ENCODE results near the gene ODF4.

The ODF4 gene

DNA sequence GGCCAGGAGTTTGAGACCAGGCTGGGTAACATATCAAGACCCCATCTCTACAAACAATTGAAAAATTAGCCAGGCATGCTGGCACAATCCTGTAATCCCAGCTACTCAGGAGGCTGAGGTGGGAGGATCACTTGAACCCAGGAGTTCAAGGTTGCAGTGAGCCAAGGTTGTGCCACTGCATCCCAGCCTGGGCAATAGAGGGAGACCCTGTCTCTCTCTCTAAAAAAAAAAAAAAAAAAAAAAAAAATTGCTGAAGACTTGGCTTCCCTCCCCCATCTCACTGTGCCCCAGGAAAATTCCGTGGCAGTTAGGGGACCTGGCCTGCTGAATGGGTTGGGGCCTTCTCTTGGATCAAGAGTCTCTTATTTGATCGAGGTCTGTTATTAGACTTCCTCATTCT lies at the start of gene ODF4:
Gene ODF4 (plus strand): TSS at position 301 of the 400 bp plus-strand sequence. CDS start 212 bp downstream, outside the sequence.
- no peak for DNase-seq

GRCh38 chr17:8290043-8290442 lies 49.6 kb upstream of the ODF4 start:
- no peak for DNase-seq

DNA sequence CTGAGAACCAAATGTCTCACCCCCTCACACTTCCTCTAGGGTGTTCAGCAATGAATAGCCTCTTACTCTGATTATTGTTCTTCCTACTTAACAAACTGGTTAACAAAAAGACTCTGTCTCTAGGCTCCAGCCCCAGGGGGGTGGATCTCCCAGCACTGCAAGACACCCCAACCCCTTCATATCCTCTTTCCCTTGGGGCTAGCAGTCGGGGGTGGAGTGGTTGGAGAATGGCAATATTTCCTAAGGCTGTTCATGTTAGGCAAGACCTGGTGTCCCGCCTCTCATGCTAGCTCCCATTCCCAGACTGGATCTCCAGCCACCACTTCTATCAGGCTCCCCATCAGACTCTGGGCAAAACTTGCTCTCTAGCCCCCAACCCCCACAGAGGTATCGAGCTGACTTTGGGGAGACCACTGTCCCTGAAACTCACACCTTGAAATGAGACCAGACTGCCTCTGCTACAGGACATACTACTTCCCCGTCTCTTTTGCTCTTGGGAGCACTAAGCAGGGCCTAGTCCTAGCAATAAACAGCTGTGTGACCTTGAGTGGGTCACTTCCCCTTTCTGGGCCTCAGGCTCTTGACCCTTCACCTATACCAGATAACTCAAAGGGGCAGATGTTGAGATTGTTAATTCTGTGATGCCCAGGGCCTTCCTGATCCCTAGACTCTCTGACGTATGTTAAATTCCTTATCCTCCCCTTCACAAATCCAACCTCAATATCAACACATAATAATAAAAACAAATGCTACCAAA lies 46.8 kb upstream of the ODF4 start:
- no peak for DNase-seq

DNA sequence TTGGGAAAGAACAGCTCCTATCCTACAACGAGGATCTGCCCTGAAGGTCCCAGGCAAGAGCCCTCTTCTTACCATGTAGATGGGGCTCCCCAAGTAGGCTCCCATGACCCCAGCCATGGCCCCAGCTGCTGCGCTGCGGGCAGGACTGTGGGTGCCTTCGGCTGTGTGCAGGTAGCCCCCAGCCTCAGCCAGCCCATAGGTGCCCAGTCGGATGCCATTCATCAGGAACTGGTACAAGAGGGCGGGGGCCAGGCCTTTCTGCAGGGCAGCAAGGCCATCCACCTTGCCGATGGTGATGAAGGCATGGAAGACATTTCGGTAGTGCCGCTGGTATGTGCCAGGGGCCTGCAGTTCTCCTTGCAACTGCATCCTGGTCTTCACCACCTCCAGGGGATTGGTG lies 45.3 kb upstream of the ODF4 start:
- no peak for DNase-seq

GRCh38 chr17:8294814-8295316 lies 44.8 kb upstream of the ODF4 start:
- no peak for DNase-seq

DNA sequence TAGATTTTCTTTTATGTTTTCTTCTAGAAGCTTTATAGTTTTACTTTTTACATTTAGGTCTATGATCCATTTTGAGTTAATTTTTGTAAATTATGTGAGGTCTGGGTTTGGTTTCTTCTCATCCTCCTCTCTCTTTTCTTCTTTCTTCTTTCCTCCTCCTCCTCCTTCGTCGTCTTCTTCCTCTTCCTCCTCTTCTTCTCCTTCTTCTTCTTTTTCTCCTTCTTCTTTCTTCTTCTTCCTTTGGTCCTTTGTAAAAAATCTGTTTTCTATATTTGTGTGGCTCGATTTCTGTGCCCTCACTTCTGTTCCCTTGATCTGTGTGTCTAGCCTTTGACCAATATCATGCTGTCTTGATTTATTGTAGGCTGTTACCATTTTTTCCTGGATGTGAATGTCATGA lies 39.4 kb upstream of the ODF4 start:
- no peak for DNase-seq

- DNase-seq, result peak; percentile 83
Measured at GRCh38 chr17:8300627-8301242, 38.9 kb upstream of the ODF4 start.

- DNase-seq, result no peak
Measured at GRCh38 chr17:8310601-8311123, 29.0 kb upstream of the ODF4 start.

DNA sequence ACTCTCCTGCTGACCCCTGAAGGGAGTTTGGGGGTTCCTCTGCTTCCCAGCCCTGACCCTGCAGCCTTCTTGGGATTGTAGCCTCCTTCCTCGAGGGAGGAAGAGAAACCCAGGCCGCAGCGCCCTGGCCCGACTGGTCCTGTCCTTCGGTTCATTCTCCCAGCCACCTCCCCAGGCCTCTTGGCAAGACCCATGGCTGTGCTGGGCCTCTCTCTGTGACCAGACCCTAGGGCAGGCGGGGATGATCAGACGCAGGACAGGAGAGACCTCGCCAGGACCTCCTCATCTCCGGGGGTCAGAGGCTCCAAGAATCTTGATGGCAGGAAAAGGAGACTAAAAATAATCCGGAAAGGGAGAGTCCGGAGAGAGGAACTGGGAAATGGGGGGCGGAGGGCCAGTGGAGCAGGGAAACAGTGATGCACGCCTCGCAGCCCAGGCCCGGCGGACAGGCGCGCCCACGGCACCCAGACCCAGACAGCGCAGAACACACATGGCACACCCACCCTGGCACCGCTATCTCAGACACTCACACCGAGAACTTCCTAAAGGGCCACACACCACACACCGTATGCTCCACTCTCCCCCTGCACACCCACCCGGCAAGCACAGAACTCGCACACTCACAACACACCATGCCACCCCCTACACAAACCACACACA lies 28.4 kb upstream of the ODF4 start:
- no peak for DNase-seq

DNA sequence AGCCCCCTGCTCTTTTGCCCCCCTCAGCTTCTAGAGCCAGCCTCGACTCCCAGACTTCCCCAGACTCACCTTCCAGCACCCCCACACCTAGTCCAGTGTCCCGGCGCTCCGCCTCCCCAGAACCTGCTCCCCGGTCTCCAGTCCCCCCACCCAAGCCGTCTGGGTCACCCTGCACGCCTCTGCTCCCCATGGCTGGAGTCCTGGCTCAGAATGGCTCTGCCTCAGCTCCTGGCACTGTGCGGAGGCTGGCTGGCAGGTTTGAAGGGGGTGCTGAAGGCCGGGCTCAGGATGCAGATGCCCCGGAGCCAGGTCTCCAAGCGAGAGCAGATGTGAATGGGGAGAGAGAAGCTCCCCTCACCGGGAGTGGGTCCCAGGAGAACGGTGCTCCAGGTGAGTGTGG lies 27.4 kb upstream of the ODF4 start:
- DNase-seq, result no peak

DNA sequence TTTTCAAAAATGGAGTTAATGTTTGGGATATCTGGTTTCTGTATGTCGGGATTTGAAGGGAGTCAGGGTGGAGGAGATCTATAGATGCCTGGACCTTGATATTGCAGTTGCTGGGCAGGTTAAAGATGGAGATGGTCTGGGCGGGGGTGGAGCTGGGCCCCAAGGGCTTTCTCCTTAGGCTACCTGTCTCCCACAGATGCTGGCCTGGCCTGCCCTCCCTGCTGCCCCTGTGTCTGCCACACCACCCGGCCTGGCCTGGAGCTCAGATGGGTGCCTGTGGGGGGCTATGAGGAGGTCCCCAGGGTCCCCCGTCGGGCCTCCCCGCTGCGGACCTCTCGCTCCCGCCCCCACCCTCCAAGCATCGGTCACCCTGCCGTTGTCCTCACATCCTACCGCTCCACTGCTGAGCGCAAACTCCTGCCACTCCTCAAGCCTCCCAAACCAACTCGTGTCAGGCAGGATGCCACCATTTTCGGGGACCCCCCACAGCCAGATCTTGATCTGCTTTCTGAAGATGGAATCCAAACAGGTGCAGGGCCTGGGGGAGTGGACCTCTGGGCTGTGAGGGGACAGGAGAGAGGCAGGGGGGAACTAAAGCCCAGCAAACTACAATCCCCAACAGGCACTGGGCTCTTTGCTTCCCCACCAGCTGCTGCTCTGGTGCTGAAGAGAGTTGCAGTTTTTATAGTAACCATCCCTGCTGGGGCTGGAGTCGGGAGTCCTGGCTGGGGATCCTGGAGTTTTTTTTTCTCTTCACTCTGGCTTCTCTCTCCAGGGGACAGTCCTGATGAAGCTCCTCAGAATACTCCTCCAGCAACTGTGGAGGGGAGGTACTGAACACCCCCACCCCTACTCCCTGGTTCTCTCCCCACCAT lies 26.7 kb upstream of the ODF4 start:
- no peak for DNase-seq

DNA sequence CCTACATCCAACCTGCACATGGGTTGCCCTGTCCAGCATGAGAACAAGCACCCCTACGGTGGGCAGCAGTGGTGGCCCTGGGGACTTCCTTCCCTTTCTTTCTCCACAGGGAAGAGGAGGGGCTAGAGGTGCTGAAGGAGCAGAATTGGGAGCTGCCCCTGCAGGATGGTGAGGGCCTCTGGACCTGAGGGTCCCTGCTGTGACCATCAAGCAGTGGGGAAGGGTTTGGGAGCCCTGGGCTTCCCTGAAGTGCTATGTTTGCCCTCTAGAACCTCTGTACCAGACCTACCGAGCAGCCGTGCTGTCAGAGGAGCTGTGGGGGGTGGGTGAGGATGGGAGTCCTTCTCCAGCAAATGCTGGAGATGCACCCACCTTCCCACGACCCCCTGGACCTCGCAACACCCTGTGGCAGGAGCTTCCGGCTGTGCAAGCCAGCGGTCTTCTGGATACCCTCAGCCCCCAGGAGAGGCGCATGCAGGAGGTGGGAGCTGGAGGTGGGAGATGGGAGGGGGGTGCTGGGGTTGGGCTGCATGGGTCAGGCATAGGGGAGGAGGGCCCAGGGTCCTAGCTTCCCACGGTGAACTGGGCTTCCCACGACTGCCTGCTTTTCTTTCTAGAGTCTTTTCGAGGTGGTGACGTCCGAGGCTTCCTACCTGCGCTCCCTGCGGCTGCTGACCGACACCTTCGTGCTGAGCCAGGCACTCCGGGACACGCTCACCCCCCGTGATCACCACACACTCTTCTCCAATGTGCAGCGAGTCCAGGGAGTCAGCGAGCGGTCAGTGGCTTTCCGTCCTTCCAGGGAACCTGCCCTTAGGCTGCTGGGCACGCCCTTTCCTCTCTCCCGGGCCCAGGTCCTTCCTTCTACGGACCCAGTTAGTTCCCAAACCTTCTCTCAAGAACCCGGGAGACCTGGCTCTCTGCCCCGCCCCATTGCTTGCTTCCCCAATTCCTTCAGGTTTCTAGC lies 24.6 kb upstream of the ODF4 start:
- no peak for DNase-seq

DNA sequence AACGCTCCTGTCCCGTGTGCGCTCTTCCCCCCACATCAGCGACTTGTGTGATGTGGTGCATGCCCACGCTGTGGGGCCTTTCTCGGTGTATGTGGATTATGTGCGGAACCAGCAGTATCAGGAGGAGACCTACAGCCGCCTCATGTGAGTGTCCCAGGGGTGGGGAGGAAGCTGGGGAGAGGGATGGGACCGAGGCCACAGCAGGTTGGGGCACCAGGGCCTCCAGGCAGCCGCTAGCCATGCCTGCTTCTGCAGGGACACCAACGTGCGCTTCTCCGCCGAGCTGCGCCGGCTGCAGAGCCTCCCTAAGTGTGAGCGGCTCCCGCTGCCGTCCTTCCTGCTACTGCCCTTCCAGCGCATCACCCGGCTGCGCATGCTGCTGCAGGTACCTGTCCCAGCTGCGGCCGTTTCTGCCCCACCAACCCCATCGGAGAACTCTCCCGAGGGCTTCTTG lies 23.8 kb upstream of the ODF4 start:
- DNase-seq, result no peak

GRCh38 chr17:8318010-8318935 lies 21.4 kb upstream of the ODF4 start:
- no peak for DNase-seq

DNA sequence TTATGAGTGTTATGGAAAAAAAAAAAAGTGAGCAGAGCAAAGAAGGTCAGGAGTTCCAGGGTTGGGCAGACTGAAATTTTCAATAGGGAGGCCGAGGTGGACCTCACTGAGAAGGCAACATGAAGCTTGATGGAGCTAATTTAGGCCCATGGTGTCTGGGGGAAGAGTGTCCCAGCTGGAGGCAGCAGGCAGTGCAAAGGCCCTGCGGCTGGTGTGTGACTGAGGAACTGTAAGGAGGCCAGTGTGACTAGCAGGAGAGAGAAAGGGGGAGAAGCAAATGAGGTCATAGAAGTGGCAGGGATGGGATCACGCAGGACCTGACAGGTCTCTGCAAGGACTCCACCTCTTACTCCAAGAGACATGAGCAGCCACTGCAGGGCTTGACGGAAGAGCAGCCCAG lies 19.4 kb upstream of the ODF4 start:
- no peak for DNase-seq

- no peak for DNase-seq
Measured at GRCh38 chr17:8320990-8321389, 18.6 kb upstream of the ODF4 start.

- DNase-seq, result no peak
Measured at GRCh38 chr17:8322061-8322460, 17.6 kb upstream of the ODF4 start.

GRCh38 chr17:8324132-8324531 lies 15.5 kb upstream of the ODF4 start:
- no peak for DNase-seq

DNA sequence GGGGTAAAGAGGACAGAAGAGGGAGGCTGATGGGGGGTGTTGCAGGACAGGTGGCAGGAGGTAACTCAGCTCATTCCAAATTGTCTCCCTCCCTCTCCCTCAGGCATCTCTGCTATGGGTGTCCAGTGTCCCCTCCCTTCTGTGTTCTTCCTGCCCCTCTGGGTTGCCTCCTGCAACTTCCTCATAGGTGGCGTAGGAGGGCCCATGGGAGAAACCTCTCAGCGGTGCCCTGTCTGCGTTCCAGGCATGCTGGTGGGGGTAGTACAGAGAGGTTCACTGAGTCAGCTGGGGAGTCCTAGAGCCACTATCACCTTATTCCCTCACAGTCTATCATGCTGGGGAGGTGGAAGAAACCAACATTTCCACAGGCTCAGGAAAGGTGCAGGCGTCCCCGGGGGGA lies 14.7 kb upstream of the ODF4 start:
- no peak for DNase-seq

Data from kidney glomerular epithelial cell (primary cell).